Islet of Langerhans (tissue), 1 donor: ENCODE data around the gene FRMD4A.
"Not testable (repeated sequence)": the region's sequence is repeated elsewhere in the genome, so short reads cannot be mapped to it uniquely, and the experiment has no call there.

Experiments used
- FAIRE-seq: peaks from one replicate; lab custom pipeline; 2011; peaks lifted over from hg19 to GRCh38; lab: Jason Lieb, UNC

The FRMD4A gene

DNA sequence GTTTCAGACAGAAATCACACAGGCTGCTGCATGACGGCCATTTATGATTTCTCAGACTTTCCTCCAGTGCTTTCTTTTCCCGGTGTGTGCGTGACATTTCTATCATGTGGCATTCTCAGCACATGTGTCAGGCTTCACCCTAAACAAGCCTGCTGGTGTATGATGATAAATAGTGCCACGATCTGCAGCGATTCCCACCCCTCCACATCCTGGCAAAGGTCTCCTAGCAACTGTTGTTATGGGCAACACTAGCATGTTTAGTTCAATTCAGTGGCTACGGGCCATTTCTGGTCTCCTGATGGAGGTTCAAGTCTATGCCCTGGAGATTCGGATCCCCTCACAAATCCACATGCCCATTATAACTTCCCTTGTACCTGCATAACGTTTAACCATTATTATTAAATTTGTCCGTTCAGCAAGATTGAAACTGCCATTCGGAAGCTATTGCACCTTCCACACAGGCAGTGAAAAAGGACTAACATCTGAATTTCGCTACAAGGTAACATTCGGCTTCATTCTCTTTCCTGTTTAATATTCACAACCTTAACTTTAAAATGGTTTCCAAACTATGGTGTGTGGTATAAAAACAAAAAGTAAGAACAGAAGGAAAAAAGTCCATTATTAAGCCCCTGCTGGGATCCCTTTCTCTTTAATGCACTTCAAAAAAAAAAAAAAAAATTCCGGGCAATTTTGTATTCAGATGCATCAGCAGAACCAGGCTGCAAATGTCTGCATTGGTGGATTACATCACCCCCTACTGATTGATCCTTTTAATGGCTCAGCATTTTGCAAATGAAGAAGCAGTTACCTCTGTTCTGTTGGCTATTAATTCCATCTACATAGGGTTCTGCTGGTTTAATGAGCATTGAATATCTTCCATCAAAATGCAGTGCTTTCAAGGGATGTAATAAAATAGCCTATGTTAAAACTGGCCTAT is 90.2 kb downstream of the FRMD4A start:
- no peak for FAIRE-seq

DNA sequence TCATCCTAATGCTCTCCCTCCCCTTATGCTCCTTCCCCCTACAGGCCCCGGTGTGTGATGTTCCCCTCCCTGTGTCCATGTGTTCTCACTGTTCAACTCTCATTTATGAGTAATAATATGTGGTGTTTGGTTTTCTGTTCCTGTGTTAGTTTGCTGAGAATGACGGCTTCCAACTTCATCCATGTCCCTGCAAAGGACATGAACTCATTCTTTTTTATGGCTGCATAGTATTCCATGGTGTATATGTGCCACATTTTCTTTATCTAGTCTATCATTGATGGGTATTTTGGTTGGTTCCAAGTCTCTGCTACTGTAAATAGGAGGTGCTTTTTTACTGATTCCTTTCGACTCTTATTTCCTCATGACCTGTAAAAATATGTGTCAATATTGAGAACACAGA is 92.1 kb downstream of the FRMD4A start:
- not testable (repeated sequence) for FAIRE-seq

DNA sequence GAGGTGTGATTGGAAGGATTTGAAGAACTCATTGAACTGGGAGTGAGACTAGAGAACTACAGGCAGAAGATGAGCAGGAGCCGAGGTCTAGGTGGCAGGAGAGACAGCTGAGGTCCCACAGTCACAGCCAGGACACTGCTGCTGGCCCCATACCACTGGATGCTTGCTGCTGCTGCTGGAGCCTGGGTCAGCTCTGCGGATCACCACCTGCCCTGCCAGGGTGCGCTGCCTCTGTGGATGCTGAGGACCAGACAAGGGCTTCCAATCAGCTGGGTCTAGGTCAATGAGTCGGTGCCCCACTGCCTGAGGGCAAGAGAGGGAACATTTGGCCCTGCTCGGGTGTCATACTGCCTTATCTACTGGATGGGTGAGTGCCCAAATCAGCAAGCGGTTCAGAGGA is 94.4 kb downstream of the FRMD4A start:
- no peak for FAIRE-seq

DNA sequence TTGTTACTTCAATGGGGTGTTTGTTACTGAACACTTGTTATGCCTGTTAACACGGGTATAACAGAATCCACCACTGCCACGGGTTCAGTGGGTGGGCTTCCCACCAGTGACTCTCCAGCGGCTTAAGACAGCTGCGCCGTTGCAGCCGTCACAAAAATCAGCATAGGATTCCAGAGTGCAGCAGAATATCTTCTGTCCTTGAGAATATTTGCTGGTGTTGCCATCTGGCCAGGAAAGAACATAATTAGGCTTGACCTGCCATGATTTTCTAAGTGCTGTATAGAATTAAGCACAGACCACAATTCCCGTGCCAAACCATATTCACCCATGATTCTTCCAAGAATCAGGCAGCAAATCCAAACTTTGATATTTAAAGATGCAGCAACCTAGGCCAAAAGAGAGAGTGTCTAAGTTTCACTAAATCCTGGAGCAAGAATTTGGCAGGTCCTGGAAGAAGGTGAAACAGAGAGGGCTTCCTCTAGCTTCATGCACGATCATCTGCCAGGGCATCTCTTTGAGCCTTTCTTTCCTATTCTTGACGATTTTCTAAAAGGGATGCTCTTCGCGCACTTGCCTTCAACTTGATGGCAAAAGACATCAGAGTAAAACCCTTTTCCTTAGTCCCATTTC is 95.0 kb downstream of the FRMD4A start:
- no peak for FAIRE-seq

DNA sequence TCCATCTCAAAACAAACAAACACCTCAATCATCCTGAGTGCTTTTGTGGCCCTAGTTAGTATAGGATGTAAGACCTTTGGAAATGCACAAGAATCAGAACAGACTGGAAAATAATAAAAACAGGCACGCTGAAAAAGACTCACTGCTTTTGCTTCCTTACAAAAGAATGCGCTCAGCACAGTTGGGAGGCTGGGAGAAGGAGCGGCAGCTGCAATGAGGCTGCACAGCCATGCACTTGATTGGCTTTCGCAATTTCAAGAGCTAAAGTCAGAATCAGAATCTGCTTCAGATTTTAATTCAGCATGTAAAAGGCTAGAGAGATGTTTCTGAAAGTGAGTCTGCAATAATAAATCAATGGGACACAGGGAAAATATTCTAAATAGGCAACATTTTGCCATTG is 97.2 kb downstream of the FRMD4A start:
- no peak for FAIRE-seq

DNA sequence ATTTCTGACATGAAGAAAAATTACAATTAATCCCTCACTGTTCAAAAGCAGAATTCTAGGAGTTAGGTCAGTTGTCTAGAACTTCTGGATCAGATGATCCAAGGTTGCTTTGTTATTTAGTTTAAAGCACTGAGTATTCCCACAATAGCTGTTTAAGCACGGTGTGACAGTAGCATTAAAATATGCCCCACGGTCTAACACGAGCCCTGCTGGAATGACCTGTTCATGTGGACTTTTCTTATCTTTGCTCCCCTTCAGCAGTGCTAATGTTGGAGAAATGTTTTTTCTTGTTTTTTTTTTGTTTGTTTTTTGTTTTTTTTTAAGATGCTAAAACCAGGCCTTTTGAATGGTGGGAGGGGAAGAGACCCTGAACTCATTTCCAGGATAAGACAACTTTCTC is 101.9 kb downstream of the FRMD4A start:
- not testable (repeated sequence) for FAIRE-seq

DNA sequence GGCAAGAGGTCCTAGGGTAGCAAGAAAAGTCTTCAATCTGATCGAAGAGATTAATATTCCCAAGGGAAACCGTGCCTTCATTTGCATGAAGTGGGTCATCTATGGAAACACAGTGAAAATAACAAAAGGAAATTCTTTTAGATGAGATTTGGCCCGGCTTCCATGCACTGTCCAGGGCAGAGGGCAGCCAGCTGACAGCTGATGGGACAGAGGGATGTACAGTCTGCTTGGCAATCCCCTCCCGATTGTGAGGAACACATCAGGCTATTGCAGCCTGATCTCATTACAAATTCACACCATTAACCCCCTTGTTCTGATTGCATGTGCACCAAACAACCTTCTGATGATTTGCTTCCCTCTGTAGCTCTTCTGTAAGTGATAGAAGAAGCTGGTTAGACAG is 105.3 kb downstream of the FRMD4A start:
- no peak for FAIRE-seq

DNA sequence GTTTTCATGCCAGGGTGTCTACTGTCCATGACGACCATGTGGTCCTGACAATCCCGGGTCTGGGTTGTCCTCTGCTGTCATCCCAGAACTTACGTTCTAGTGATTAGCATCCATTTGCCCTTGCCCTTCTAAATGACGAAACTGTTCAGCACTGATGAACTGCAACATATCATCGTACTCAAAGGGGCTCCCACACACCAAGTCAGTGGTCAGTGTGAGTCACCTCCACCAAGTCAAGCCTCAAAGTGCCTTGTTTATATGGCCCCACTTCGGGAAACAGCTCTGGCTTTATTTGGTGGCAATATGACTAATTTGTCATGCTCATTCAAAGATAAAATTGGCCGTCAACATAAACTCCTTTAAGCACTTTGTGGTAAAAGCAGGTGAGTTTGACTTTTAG is 110.7 kb downstream of the FRMD4A start:
- no peak for FAIRE-seq

DNA sequence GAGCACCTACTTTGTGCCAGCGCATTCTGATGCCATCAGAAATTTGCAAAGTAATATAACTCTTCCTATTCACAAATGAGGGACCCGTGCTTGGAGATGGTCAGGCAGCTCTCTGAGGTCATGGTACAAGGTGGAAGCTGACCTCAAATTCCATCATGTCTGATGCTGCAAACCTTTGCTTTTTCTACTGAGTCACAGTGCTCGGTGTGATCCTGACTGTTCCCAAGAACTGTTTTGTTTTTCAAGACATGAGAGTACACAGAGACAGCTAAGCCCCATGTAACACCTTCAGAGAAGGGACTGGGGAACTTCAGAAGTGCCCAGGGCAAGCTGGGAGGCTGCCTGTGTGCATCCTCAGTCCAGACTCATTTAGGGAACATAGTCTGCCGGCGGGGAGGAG is 111.3 kb downstream of the FRMD4A start:
- FAIRE-seq = no peak

DNA sequence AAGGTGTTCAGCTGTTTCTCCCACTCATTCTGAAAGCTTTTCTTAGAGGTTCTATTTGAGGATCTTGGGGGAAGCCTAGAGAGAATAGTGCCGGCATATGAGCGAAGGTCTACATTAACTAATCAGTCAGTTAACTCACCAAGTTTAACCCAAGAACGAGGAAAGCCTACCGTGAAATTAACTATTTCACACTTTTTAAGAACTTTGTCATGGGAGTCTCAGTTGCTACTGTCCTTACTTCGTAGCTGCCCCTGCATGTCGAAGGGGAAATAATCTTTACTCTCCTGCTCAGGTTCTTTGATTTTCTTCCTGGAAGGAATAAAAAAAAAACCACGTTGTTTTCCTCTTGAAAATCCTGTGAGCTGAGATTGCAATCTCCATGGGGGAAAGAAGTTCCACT is 115.1 kb downstream of the FRMD4A start:
- no peak for FAIRE-seq

DNA sequence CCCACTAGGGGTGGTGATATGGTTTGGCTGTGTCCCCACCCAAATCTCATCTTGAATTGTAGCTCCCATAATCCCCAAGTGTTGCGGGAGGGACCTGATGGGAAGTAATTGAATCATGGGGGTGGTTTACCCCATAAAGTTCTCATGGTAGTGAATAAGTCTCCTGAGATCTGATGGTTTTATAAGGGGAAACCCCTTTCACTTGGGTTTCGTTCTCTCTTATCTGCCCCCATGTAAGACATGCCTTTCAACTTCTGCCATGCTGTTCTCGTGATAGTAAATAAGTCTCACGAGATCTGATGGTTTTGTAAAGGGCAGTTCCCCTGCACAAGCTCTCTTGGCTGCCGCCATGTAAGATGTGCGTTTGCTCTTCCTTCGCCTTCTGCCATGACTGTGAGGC is 117.0 kb downstream of the FRMD4A start:
- not testable (repeated sequence) for FAIRE-seq

DNA sequence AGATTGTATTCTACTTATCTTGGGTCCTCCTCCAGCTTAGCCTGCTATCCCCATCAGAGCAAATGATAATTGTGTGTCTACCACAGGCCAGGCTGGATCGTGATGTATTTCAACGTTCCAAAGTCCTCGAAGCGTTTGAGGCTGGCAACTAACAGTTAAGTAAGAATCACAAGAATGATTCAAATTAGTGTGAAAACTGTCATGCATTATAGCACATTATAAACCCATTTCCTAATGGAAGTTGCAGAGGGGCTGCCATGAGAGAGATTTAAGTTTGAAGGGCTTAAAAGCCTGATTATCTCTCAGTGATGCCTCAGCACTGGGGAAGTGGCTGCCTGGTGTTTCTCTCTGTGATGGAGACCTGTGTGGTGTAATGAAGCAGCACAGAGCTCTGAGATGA is 119.1 kb downstream of the FRMD4A start:
- FAIRE-seq = no peak

DNA sequence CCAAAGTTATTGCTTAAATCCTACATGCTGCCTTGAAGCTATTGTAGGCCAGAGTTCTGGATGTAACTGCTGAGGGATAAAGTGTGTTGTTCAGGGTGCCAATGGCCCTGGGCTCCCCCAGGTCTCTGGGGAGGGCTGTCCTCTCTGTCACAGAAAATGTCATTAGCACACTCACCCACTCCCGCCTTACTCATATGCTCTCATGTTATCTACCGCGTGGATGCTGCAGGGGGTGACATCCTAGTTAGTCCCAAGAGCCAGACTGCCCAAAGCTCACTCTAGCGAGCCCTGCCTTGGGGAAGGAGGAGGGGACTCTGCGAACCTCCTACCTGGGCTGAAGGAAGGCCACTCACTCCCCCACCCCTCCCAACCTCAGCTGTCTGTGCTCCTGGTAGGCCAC is 122.5 kb downstream of the FRMD4A start:
- FAIRE-seq = no peak

DNA sequence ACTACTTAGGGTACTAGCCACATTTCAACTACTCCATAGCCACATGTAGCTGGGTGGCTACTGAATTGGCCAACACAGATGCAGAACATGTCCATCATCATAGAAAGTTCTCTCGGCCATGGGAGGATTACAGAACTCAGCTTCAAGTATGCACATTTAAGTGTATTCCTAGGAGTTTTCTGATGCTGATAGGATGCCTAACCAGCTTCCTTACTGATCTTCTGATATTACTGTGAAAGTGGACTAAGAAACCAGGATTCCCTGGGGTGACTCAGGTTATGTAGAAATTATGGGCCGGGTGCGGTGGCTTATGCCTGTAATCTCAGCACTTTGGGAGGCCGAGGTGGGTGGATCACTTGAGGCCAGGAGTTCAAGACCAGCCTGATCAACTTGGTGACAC is 125.5 kb downstream of the FRMD4A start:
- no peak for FAIRE-seq

DNA sequence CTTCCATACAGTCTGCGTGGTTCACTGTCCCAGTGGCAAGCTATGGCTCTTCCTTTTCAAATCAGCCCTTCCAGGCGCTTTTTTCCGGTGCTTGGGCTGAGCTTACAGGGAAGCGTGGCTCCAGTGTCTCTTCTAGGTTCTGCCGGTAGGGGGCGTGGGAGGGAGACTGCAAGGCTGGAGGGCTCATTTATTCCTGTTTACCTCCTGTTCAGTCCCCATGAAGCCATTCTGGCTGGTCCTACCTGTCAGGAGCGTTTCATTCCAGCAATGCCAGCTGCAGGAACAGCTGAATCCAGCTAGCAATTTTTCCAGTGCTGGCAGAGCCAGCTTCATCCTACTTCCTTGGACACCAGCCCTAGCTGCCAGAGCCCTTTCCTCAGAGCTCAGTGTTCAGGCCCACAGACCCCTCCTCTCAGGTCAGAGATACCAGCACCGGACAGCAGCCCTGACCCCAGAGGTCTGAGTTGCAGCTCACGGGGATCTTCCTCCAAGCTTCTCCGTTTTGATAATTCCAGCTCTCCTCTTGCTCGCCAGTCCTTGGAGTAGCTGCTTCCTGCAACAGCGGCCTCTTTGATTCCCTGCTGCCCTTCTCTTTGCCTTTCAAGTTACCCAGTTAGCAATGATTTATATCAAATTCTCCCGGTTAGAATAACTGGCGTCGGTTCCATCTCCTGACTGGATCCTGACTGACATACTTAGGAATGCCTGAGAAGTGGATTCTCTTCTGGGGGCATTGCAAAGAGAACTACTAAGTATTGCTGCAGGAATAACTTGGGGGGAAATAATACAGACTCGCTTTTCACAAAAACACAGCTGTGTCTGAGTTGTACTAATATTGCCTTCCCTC is 129.8 kb downstream of the FRMD4A start:
- FAIRE-seq = no peak

DNA sequence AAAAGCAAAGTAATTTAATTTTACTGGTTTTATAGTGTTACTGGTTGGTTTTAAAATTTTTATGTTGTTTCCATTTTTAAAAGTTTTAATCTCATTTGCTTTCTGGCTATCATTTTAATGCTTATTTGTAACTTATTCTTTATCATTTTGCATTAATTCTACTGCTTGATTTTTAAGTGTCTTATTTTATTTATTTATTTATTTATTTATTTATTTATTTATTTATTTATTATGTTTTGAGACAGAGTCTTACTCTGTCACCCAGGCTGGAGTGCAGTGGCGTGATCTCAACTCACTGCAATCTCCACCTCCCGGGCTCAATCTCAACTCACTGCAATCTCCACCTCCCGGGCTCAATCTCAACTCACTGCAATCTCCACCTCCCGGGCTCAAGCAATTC is 131.6 kb downstream of the FRMD4A start:
- FAIRE-seq = not testable (repeated sequence)

DNA sequence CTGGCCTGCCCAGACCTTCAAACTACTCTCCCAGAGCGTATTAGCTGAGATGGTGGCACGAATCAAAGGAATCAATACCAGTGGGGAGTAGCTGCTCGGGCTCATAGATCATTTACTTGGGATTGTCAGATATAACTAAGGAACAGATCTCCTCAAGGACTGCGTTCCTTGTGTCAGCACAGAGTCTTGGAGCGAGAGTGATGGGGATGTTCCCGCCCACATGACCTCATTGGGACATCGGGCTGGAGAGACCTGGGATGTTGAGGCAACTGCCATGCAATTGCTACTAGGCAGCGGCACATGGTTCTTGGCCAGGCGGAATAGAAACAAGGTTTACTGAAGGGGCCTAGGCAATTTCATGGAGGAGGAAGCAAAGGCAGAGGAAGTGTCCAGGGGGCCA is 132.6 kb downstream of the FRMD4A start:
- FAIRE-seq = no peak

DNA sequence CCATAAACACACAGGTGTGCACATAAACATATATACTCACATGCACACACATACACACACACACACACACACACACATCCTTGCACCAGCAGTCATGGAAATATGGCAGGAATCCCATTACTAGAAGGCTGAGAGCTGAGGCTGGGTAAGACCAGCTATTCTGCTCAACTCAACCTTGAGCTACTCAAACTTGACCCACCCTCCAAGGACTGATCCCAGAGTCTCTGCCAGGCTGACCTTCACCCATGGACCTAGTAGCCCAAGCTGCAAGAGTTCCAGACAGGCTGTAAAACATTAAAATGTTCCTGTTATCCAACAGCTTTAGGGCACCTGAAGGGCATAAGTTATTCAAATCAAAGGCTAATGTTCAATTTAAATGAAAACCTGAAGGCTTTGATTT is 134.6 kb downstream of the FRMD4A start:
- no peak for FAIRE-seq

DNA sequence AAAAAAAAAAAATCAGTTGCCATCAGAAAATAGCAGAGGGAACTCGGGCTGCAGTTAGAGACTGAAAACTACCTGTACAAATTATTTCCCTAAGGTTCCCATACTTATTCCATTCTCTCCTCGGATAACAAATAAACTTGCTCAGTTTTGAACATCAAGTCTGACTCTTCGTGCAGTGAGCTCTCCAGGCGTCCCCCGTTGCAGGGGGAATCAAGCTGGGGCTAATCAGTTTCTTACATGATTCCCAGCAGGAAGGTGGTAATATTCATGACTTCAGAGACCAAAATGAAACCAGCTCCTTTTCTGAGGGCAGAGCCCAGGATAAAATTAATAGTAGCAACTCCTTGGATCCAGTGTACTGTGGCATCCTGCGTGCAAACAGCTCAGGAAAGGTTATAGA is 135.3 kb downstream of the FRMD4A start:
- FAIRE-seq = no peak

DNA sequence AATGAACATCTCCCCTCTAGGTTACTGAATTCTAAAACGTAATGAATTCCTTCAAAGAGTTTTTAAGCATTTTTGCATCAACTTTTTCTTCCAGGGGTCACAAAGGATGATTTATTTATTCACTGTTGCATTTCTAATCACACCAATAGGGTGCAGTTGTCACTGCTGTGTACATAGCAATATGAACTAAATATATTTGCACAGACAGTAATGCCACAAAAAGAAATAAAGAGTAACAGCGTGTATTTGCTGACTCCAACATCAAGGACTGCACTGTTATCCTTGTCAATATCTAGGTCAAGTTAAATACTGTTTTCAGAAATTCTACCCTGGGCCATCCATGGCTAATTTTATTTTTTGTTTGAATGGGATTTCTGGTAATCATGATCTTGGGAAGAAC is 138.0 kb downstream of the FRMD4A start:
- no peak for FAIRE-seq

DNA sequence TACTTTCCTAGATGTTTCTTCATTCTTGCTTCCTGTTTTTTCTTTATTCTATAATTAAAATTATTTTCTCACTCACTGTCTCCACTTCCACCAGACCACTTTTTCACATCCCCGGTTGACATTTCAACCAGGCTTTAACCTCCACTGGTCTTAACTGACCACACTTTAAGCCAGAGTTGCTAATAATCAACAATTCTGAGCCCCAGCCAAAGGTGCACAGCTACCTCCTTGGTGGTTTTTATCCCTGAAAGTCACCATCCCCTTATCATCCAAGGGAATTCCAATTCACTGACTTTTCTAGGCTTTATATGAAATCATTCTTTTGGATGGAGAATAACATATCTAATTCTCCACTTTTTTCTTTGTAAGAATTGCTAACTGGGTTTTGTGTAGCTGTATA is 138.9 kb downstream of the FRMD4A start:
- FAIRE-seq = peak; percentile 21

DNA sequence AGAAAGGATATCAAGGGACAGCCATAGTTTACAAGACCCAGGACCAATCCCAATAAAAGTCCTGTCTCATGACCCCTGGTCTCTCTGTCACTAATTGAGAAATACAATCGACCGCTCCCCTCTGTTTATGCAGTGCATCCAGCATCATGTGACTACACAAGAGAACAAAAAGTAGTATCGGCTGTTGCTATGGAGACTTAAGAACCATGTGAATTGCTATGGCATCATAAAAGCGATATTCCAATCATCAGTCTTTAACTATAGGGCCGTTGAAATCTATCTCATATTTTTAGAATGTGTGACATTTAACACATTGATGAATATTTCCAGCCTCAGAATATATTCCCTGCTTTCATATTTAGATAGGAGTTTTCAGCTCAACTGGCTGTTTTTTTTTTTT is 139.3 kb downstream of the FRMD4A start:
- peak; percentile 5 for FAIRE-seq

DNA sequence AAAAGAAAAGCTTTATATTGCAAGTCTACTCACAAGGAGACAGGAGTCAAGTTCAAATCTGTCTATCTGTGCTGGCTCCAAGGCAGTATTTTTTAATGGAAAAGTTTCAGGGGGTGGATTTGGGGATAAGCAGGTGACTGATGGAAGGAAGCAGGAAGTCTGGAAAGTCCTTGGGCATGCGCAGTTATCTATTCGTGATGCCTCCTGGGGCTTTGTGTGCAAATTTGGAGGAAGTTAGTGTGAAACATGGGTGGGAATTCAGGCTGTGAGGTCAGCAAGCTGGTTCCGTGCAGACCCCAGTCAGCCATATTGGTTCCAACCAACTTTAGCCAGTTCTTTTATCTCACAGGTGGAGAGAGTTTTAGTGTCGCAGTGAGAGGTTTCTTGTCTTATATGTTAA is 140.0 kb downstream of the FRMD4A start:
- no peak for FAIRE-seq
